IMR-90 (cell line): ENCODE data around the gene PNKP. TPM values are rescaled to one million over a fixed set of nuclear protein-coding genes. Genes with fewer than 3 reads are reported as not detected.
A peak's percentile ranks its signal among the peaks of the same experiment; 100 is the strongest.

Experiments used
- ATAC-seq: fragments of 200-7000 bp; cut with Tn5 transposase; 2 replicates; pipeline ENCODE4 v1.9.1; 2020; ENCODE audit warnings: low read depth, mild to moderate bottlenecking, moderate library complexity
- BruUV-seq: library from RNA; stranded (reverse); fragments of 400-500 nt; replicated peaks from 2 replicates; lab custom pipeline; 2021; lab: Mats Ljungman, UMichigan
- CTCF ChIA-PET: fragments of 300-600 bp; formaldehyde crosslinking; extraction: SDS; loops from one replicate; lab custom pipeline; 2021; ENCODE audit warnings: antibody characterized with exemption; lab: Yijun Ruan, JAX
- POLR2A ChIA-PET: fragments of 300-600 bp; sonication (Branson Sonifier 250); formaldehyde crosslinking; loops from one replicate; lab custom pipeline; 2022; ENCODE audit warnings: antibody characterized with exemption; ENCODE audit not compliant: unreplicated experiment; lab: Charles Lee
- DNase-seq: peaks from one replicate; pipeline ENCODE4 v3.0.0; 2013
- H2AFZ ChIP-seq: replicated peaks from 2 replicates; pipeline ENCODE3; 2013; ENCODE audit warnings: low read length, mild to moderate bottlenecking; ENCODE audit not compliant: poor library complexity
- H2AK5ac ChIP-seq: 2 replicates; pipeline ENCODE4 v1.6.1; 2013; ENCODE audit warnings: low read depth, low read length, inconsistent platforms
- H2AK9ac ChIP-seq: replicated peaks from 2 replicates; pipeline ENCODE3; 2013; ENCODE audit warnings: mild to moderate bottlenecking, low read depth, low read length, moderate library complexity; ENCODE audit not compliant: poor library complexity
- H2BK120ac ChIP-seq: 2 replicates; pipeline ENCODE4 v1.6.1; 2013; ENCODE audit warnings: low read depth, low read length, inconsistent platforms
- H2BK15ac ChIP-seq: 3 replicates; pipeline ENCODE4 v1.6.1; 2013; ENCODE audit warnings: low read depth, low read length, inconsistent platforms
- H2BK20ac ChIP-seq: 2 replicates; pipeline ENCODE4 v1.6.1; 2013; ENCODE audit warnings: low read depth, mild to moderate bottlenecking, inconsistent platforms, low read length, moderate library complexity
- H2BK5ac ChIP-seq: 2 replicates; pipeline ENCODE4 v1.6.1; 2013; ENCODE audit warnings: mild to moderate bottlenecking, low read depth, low read length, inconsistent platforms; ENCODE audit not compliant: poor library complexity, severe bottlenecking
- H3K14ac ChIP-seq: replicated peaks from 2 replicates; pipeline ENCODE4 v1.6.1; 2013; ENCODE audit warnings: low read depth, low read length, inconsistent platforms
- H3K18ac ChIP-seq: 2 replicates; pipeline ENCODE4 v1.6.1; 2013; ENCODE audit warnings: low read depth, low read length, control low read depth
- H3K23ac ChIP-seq: 2 replicates; pipeline ENCODE4 v1.6.1; 2013; ENCODE audit warnings: low read depth, low read length, inconsistent platforms
- H3K27ac ChIP-seq: 2 replicates; pipeline ENCODE4 v1.5.1; 2013; ENCODE audit warnings: mild to moderate bottlenecking, control low read depth, low read length; ENCODE audit not compliant: insufficient read depth
- H3K27me3 ChIP-seq: 2 replicates; pipeline ENCODE4 v1.6.1; 2013; ENCODE audit warnings: low read length; ENCODE audit not compliant: control insufficient read depth, insufficient read depth
- H3K36me3 ChIP-seq: 2 replicates; pipeline ENCODE4 v1.6.1; 2013; ENCODE audit warnings: low read length, mixed read lengths; ENCODE audit not compliant: control insufficient read depth, insufficient read depth
- H3K4ac ChIP-seq: 2 replicates; pipeline ENCODE4 v1.6.1; 2013; ENCODE audit warnings: low read depth, low read length, inconsistent platforms
- H3K4me1 ChIP-seq: 2 replicates; pipeline ENCODE4 v1.6.1; 2013; ENCODE audit warnings: low read length, mixed read lengths; ENCODE audit not compliant: control insufficient read depth, insufficient read depth
- H3K4me2 ChIP-seq: 2 replicates; pipeline ENCODE4 v1.6.1; 2013; ENCODE audit warnings: low read depth, mild to moderate bottlenecking, control low read depth, low read length, moderate library complexity
- H3K4me3 ChIP-seq: 2 replicates; pipeline ENCODE4 v1.5.1; 2013; ENCODE audit warnings: low read depth, mild to moderate bottlenecking, control low read depth, low read length, moderate library complexity; ENCODE audit not compliant: insufficient read depth
- H3K56ac ChIP-seq: 2 replicates; pipeline ENCODE4 v1.6.1; 2013; ENCODE audit warnings: low read length, inconsistent platforms; ENCODE audit not compliant: insufficient read depth; ENCODE audit errors: extremely low read depth
- H3K79me1 ChIP-seq, 2 experiments: 2 replicates each; pipeline ENCODE4 v1.6.1; 2013; ENCODE audit warnings: low read length in 2 of 2, inconsistent platforms in 1 of 2, low read depth in 1 of 2
- H3K9ac ChIP-seq: 2 replicates; pipeline ENCODE4 v1.6.1; 2013; ENCODE audit warnings: low read depth, low read length, control low read depth
- H3K9me1 ChIP-seq: 2 replicates; pipeline ENCODE4 v1.6.1; 2013; ENCODE audit warnings: low read length, inconsistent platforms; ENCODE audit not compliant: insufficient read depth
- H3K9me3 ChIP-seq: 2 replicates; pipeline ENCODE4 v1.6.1; 2013; ENCODE audit warnings: low read length; ENCODE audit not compliant: control insufficient read depth, insufficient read depth
- H4K20me1 ChIP-seq: 2 replicates; pipeline ENCODE4 v1.6.1; 2013; ENCODE audit warnings: low read length, inconsistent platforms; ENCODE audit not compliant: insufficient read depth
- H4K5ac ChIP-seq: 2 replicates; pipeline ENCODE4 v1.6.1; 2013; ENCODE audit warnings: mild to moderate bottlenecking, low read depth, low read length, control low read depth
- H4K8ac ChIP-seq, 2 experiments: 2 replicates each; pipeline ENCODE4 v1.6.1; 2013; ENCODE audit warnings: low read depth in 2 of 2, low read length in 2 of 2, control low read depth in 1 of 2, inconsistent platforms in 1 of 2
- H4K91ac ChIP-seq: 2 replicates; pipeline ENCODE4 v1.6.1; 2013; ENCODE audit warnings: low read depth, low read length, inconsistent platforms; ENCODE audit not compliant: insufficient read depth
- MAFK ChIP-seq: IDR thresholded peaks from 2 replicates; pipeline ENCODE4 v1.6.1; 2012; ENCODE audit warnings: low read depth, low read length, improper control_type of control experiment
- MXI1 ChIP-seq: IDR thresholded peaks from 2 replicates; pipeline ENCODE4 v1.6.1; 2012; ENCODE audit warnings: low read depth, mild to moderate bottlenecking, low read length, moderate library complexity, borderline replicate concordance
- WGBS, 2 experiments: methylation state at CpG; one replicate each; pipeline versions ENCODE4 v1.1.5 to v1.1.7; 2013; ENCODE audit warnings: missing lambda C conversion rate in 2 of 2; ENCODE audit not compliant: insufficient read length in 1 of 2; ENCODE audit errors: extremely low coverage in 2 of 2; 5-methylcytosine and 5-hydroxymethylcytosine counted together
- dilution Hi-C: fragments of 300-500 bp; cut with HindIII; formaldehyde crosslinking; loops from one replicate; pipeline ENCODE4 v1.14.3; 2018; ENCODE audit warnings: low sequenced_read_pairs; ENCODE audit not compliant: unreplicated experiment
- in situ Hi-C: fragments of 300-500 bp; cut with MboI; formaldehyde crosslinking; loops from 3 replicates; pipeline ENCODE4 v1.14.3; 2019; ENCODE audit warnings: low sequenced_read_pairs, inconsistent platforms, mixed read lengths
- intact Hi-C: fragments of 100-400 bp; cut with micrococcal nuclease; formaldehyde crosslinking; loops from 2 replicates; pipeline ENCODE4 v1.10.0; 2022
- polyA plus RNA-seq, 3 experiments: library from polyadenylated mRNA; depleted of rRNA; stranded (reverse); fragments of >200 nt; gene quantifications; 2 replicates each; pipeline ENCODE4 v1.2.3, GENCODE V29; 2012; ENCODE audit warnings: low replicate concordance in 1 of 3
- total RNA-seq: library from RNA; depleted of rRNA; stranded (reverse); fragments of >200 nt; gene quantifications from 2 replicates; pipeline ENCODE4 v1.2.3, GENCODE V29; 2012

PNKP gene
- total and polyA plus RNA-seq, 2 of the 4 experiments (the other 2 are of a cell fraction) = 14.2 to 25.0 TPM

DNA sequence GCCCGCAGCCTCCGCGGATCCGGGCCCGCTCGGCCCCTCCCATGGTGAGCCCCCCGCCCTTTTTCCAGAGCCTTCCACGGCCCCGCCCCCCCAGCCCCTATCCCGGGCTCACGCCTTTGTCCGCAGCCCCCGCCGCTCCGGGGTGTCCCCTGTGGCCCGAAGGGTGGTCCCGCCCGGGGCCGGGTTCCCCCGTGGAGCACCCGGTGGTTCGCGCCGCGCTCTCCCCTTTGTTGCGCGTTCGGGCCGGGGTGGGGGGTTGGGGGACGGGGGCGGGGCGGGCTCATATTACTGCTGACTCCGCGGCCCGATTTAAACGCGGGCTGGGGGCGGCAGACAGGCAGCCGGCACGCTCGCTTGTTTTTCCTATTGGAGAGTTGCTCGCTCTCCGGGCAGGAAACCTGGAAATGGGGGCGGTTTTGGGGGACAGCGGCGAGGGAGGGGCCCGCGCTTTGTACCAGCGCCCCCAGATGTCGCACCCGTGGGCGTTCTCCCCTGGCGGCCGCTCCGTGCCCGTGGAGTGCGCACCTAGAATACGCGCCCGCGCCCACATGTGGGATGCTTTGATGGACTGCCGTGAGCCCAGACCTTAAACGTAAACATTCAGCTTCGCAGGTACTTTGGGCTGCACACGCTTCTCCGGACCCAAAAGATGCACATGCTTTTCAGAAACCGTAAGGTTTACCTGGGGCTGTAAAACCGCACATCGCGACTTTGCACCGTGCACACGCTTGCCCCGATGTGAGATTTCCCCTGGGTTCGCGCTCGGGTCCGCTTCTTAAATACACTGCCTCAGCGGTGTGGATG is 15.7 kb downstream of the PNKP start:
- H2BK120ac ChIP-seq = no peak overlapping the region
- 0 out of 2 replicates have a peak overlapping the region, but pooled peaks have one; percentile 27 for H3K56ac ChIP-seq
- ATAC-seq (peak; percentile 19), DNase-seq (no peak)
- H2BK15ac ChIP-seq = no peak overlapping the region
- in situ Hi-C loops (loop anchor here (10.0 kb wide), 1 partner anchor 167 kb away; the partner anchor contains the start of gene ADM5), intact Hi-C loops (no loop called here), dilution Hi-C loops (no loop called here)
- peak overlapping the region; percentile 94 for H3K27ac ChIP-seq
- peak overlapping the region; percentile 90 for H2AFZ ChIP-seq
- H2AK5ac ChIP-seq = peak overlapping the region; percentile 81
- no peak overlapping the region for H2BK20ac ChIP-seq
- no peak overlapping the region for H4K5ac ChIP-seq
- H3K23ac ChIP-seq = peak overlapping the region; percentile 87
- peak overlapping the region; percentile 65 for H3K9ac ChIP-seq
- peaks cover 16% of the 10 kb centered on the region for H3K4me1 ChIP-seq
- H4K8ac ChIP-seq = no peak overlapping the region
- 3% methylated on average over 27 of the region's 78 CpGs; no CpG with 5 or more reads in 1 of the 2 experiments for WGBS, 2 experiments
- peak overlapping the region; percentile 94 for H3K4me2 ChIP-seq
- peaks cover 25% of the 10 kb centered on the region for H3K36me3 ChIP-seq
- H3K4me3 ChIP-seq = peak overlapping the region; percentile 60
- H4K91ac ChIP-seq = no peak overlapping the region
- peak overlapping the region; percentile 41; the same call in 1 of the 2 replicates for H3K4ac ChIP-seq
- H3K9me1 ChIP-seq = peaks cover 15% of the 10 kb centered on the region
- H3K18ac ChIP-seq = no peak overlapping the region; the same call in 1 of the 2 replicates
- H3K9me3 ChIP-seq = no peaks in the 10 kb centered on the region
- peaks cover 58% of the 10 kb centered on the region for H4K20me1 ChIP-seq
- TF ChIP-seq MAFK (no peak), MXI1 (peak; percentile 30; the same call in 1 of the 2 replicates)
- POLR2A ChIA-PET = no interaction called here
- CTCF ChIA-PET = no interaction called here
- H3K14ac ChIP-seq = peak overlapping the region; percentile 74
- H3K27me3 ChIP-seq = no peaks in the 10 kb centered on the region
- peaks cover 27 to 79% of the 10 kb centered on the region in 2 experiments for H3K79me1 ChIP-seq
- H2AK9ac ChIP-seq = peak overlapping the region; percentile 95
- no TSS peak for BruUV-seq
- peak overlapping the region; percentile 48 for H2BK5ac ChIP-seq
